ENCODE results near the gene PITPNM2.
"Not testable (repeated sequence)": the region's sequence is repeated elsewhere in the genome, so short reads cannot be mapped to it uniquely, and the experiment has no call there.

PITPNM2 gene

DNA sequence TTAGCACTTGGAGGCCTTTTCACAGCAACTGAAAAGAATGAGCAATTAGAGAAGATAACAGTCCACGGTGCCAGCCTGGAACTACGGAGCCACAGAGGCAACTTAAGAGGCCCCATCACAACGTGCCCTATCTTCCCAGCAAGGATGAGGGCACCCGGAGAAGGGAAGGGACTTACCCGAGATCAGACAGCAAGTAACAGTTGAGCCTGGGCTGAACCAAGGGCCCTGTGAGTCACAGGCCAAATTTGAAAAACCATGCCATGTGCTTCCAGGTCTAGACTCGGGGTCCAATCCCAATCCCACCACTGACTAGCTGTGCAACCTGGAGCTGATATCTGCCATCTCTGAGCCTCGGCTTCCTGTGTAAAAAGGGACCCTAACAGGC, 42.2 kb downstream of the PITPNM2 start:
- Histone ChIP-seq H3K4me1 (ENCODE audit: control insufficient read depth in 2 of 2, insufficient read depth in 2 of 2, low read length in 2 of 2) (peaks cover 0 to 6% of the 10 kb centered on the region in 2 donors), H3K9me3 (ENCODE audit: control insufficient read depth in 2 of 2, low read length in 2 of 2) (no peaks in the 10 kb centered on the region), H3K27me3 (ENCODE audit: control insufficient read depth in 2 of 2, insufficient read depth in 2 of 2, low read length in 2 of 2) (no peaks in the 10 kb centered on the region), H3K9ac (ENCODE audit: low read depth in 1 of 2, low read length in 2 of 2) (no peak overlapping the region), H3K27ac (ENCODE audit: low read depth in 2 of 2, low read length in 2 of 2) (no peak overlapping the region), H3K4me3 (ENCODE audit: low read length in 2 of 2) (no peak overlapping the region), H3K36me3 (ENCODE audit: control insufficient read depth in 2 of 2, insufficient read depth in 2 of 2, low read length in 2 of 2) (peaks cover 6 to 7% of the 10 kb centered on the region in 2 donors)

DNA sequence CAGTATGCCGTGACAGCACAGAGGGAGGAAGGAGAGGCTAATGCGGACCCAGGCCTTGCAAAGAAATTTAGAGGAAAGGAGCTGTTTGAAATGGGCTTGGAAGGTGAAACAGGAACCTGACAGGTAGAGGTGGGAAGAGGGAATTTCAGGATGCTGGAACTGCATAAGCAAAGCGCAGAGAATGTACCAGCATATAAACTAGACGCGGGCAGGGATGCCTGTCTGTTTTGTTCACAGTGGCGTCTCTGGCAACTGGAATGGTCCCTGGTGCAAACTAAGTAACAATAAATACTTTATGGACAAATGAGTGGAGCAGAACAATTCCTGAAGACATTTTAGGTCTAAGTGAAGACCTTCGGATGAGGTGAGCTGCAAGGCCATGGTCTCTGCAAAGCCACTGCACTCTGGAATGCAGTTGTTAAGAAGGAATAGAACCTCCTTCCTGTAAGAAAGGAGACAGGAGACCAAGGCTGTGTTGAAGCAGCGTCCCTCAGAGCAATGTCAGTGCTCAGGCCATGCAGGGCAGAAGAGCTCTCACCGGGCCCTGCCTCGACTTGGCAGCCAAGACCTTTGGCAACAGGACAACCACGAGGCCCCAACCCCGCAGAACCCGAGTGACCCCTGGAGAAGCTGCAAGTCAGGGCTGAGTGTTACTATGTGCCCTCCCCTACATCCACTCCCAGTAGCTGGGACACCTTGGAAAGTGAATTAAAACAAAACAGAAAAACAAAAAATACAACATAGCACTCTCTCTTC, 42.8 kb downstream of the PITPNM2 start:
- Histone ChIP-seq H3K9ac (ENCODE audit: low read depth in 1 of 2, low read length in 2 of 2) (no peak overlapping the region), H3K9me3 (ENCODE audit: control insufficient read depth in 2 of 2, low read length in 2 of 2) (no peaks in the 10 kb centered on the region), H3K4me1 (ENCODE audit: control insufficient read depth in 2 of 2, insufficient read depth in 2 of 2, low read length in 2 of 2) (peaks cover 0 to 6% of the 10 kb centered on the region in 2 donors), H3K4me3 (ENCODE audit: low read length in 2 of 2) (no peak overlapping the region), H3K27me3 (ENCODE audit: control insufficient read depth in 2 of 2, insufficient read depth in 2 of 2, low read length in 2 of 2) (no peaks in the 10 kb centered on the region), H3K36me3 (ENCODE audit: control insufficient read depth in 2 of 2, insufficient read depth in 2 of 2, low read length in 2 of 2) (peaks cover 6 to 7% of the 10 kb centered on the region in 2 donors), H3K27ac (ENCODE audit: low read depth in 2 of 2, low read length in 2 of 2) (no peak overlapping the region)

DNA sequence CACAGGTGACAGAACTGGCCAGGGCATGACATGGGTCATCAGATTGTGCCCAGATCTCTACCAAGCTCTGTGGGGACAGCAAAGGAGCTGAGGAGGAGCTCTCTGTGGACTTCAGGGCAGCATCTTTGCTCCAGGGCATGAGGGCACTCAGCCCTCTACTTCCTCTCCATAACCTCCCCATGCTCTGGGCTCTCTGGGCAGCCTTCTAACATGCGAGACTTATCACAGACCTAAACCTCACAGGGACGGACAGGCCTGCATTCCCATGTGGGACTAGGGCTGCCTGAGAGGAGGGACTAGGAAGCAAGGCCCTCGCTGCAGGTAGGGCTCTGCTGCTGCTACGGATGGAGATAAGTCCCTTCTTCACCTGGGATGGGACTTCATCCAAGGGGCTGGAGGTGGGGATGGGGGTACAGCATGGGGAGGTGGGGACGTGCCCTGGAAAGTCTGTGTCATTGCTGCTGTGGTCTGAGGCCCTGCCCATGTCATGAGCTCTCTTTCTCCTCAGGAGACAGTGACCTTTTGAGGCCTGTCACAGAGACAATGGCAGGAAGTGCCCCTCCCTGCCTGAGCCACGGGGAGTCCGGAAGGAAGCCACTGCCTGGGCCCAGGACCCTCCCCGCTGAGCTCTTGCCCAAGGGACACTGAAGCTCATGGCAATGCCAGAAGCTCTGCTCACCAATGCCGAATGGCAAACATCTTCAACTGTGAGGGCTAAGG, 44.1 kb downstream of the PITPNM2 start:
- no peak overlapping the region for H3K9ac ChIP-seq (ENCODE audit: low read depth in 1 of 2, low read length in 2 of 2)
- peaks cover 0 to 6% of the 10 kb centered on the region in 2 donors for H3K4me1 ChIP-seq (ENCODE audit: control insufficient read depth in 2 of 2, insufficient read depth in 2 of 2, low read length in 2 of 2)
- H3K36me3 ChIP-seq (ENCODE audit: control insufficient read depth in 2 of 2, insufficient read depth in 2 of 2, low read length in 2 of 2): peaks cover 6 to 7% of the 10 kb centered on the region in 2 donors
- no peaks in the 10 kb centered on the region for H3K27me3 ChIP-seq (ENCODE audit: control insufficient read depth in 2 of 2, insufficient read depth in 2 of 2, low read length in 2 of 2)
- H3K4me3 ChIP-seq (ENCODE audit: low read length in 2 of 2): no peak overlapping the region
- H3K27ac ChIP-seq (ENCODE audit: low read depth in 2 of 2, low read length in 2 of 2): peak overlapping the region in 1 of 2 donors; percentile 62
- no peaks in the 10 kb centered on the region for H3K9me3 ChIP-seq (ENCODE audit: control insufficient read depth in 2 of 2, low read length in 2 of 2)

DNA sequence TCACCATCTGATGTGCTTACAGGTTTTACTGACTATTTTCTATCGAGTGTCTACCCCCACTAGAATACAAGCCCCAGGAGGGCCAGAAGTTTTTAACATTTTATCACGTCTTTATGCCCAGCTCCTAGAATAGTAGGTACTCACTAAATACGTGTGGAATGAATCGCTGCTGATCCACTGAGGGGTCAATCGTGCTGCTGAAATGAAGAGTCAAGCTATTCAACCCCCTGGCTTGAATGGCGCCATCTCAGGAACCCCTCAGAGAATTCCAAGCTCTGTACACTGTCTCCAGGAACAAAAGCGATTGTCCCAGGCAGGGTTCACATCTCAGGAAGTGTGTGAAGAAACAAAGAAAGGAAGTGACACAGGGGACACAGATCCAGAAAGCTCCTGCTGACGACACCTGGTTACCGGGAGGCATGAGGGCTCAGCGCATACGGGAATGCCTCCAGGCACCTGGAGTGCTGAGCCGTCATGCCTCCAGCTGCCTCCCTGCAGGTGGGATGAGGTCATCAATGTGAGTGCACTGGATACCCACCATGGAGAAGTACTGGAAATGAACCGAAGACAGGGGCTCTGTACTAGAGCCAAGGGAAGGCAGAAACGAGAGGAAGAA, 45.6 kb downstream of the PITPNM2 start:
- Histone ChIP-seq H3K9ac (ENCODE audit: low read depth in 1 of 2, low read length in 2 of 2) (no peak overlapping the region), H3K27me3 (ENCODE audit: control insufficient read depth in 2 of 2, insufficient read depth in 2 of 2, low read length in 2 of 2) (no peaks in the 10 kb centered on the region), H3K9me3 (ENCODE audit: control insufficient read depth in 2 of 2, low read length in 2 of 2) (no peaks in the 10 kb centered on the region), H3K36me3 (ENCODE audit: control insufficient read depth in 2 of 2, insufficient read depth in 2 of 2, low read length in 2 of 2) (peaks cover 6 to 7% of the 10 kb centered on the region in 2 donors), H3K4me3 (ENCODE audit: low read length in 2 of 2) (no peak overlapping the region), H3K27ac (ENCODE audit: low read depth in 2 of 2, low read length in 2 of 2) (no peak overlapping the region), H3K4me1 (ENCODE audit: control insufficient read depth in 2 of 2, insufficient read depth in 2 of 2, low read length in 2 of 2) (peaks cover 0 to 6% of the 10 kb centered on the region in 2 donors)

DNA sequence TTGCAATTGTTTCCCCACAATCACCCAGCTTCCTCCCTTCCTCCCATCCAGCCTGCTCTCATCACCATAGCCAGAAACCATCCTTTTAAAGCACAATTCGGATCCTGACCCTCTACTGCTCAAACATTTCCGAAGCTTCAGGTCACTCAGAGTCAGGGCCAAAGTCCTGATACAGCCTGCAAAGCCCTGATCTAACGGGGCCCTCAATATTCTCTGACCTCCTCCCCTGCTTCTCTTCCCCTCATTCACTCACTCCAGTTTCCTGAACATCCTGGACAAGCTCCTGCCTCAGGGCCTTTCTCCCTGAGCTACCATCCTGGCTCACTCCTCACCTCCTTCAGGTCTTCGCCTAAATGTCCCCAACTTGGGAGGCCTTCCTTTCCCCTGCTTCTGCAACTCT, 46.1 kb downstream of the PITPNM2 start:
- H3K9me3 ChIP-seq (ENCODE audit: control insufficient read depth in 2 of 2, low read length in 2 of 2): no peaks in the 10 kb centered on the region
- no peak overlapping the region for H3K27ac ChIP-seq (ENCODE audit: low read depth in 2 of 2, low read length in 2 of 2)
- peaks cover 6 to 7% of the 10 kb centered on the region in 2 donors for H3K36me3 ChIP-seq (ENCODE audit: control insufficient read depth in 2 of 2, insufficient read depth in 2 of 2, low read length in 2 of 2)
- no peak overlapping the region for H3K9ac ChIP-seq (ENCODE audit: low read depth in 1 of 2, low read length in 2 of 2)
- H3K27me3 ChIP-seq (ENCODE audit: control insufficient read depth in 2 of 2, insufficient read depth in 2 of 2, low read length in 2 of 2): no peaks in the 10 kb centered on the region
- H3K4me3 ChIP-seq (ENCODE audit: low read length in 2 of 2): no peak overlapping the region
- H3K4me1 ChIP-seq (ENCODE audit: control insufficient read depth in 2 of 2, insufficient read depth in 2 of 2, low read length in 2 of 2): peaks cover 0 to 6% of the 10 kb centered on the region in 2 donors

GRCh38 chr12:123104094-123104493, 46.8 kb downstream of the PITPNM2 start:
- H3K4me1 ChIP-seq (ENCODE audit: control insufficient read depth in 2 of 2, insufficient read depth in 2 of 2, low read length in 2 of 2); H3K9me3 ChIP-seq (ENCODE audit: control insufficient read depth in 2 of 2, low read length in 2 of 2); H3K36me3 ChIP-seq (ENCODE audit: control insufficient read depth in 2 of 2, insufficient read depth in 2 of 2, low read length in 2 of 2); H3K27ac ChIP-seq (ENCODE audit: low read depth in 2 of 2, low read length in 2 of 2); H3K9ac ChIP-seq (ENCODE audit: low read depth in 1 of 2, low read length in 2 of 2); H3K4me3 ChIP-seq (ENCODE audit: low read length in 2 of 2); H3K27me3 ChIP-seq (ENCODE audit: control insufficient read depth in 2 of 2, insufficient read depth in 2 of 2, low read length in 2 of 2): not testable (repeated sequence)

- Histone ChIP-seq H3K4me3 (ENCODE audit: low read length in 2 of 2) (no peak overlapping the region), H3K9ac (ENCODE audit: low read depth in 1 of 2, low read length in 2 of 2) (no peak overlapping the region)
Measured at GRCh38 chr12:123102781-123103503, 47.9 kb downstream of the PITPNM2 start.

GRCh38 chr12:123102366-123102765, 48.5 kb downstream of the PITPNM2 start:
- Histone ChIP-seq H3K9me3 (ENCODE audit: control insufficient read depth in 2 of 2, low read length in 2 of 2) (no peaks in the 10 kb centered on the region), H3K27me3 (ENCODE audit: control insufficient read depth in 2 of 2, insufficient read depth in 2 of 2, low read length in 2 of 2) (no peaks in the 10 kb centered on the region), H3K4me3 (ENCODE audit: low read length in 2 of 2) (no peak overlapping the region), H3K36me3 (ENCODE audit: control insufficient read depth in 2 of 2, insufficient read depth in 2 of 2, low read length in 2 of 2) (no peaks in the 10 kb centered on the region), H3K9ac (ENCODE audit: low read depth in 1 of 2, low read length in 2 of 2) (no peak overlapping the region), H3K27ac (ENCODE audit: low read depth in 2 of 2, low read length in 2 of 2) (no peak overlapping the region), H3K4me1 (ENCODE audit: control insufficient read depth in 2 of 2, insufficient read depth in 2 of 2, low read length in 2 of 2) (peaks cover 7 to 8% of the 10 kb centered on the region in 2 donors)

More at GRCh38 chr12:123102781-123103503, 47.9 kb downstream of the PITPNM2 start:
- no peaks in the 10 kb centered on the region for H3K27me3 ChIP-seq (ENCODE audit: control insufficient read depth in 2 of 2, insufficient read depth in 2 of 2, low read length in 2 of 2)
- H3K9me3 ChIP-seq (ENCODE audit: control insufficient read depth in 2 of 2, low read length in 2 of 2): no peaks in the 10 kb centered on the region
- H3K4me1 ChIP-seq (ENCODE audit: control insufficient read depth in 2 of 2, insufficient read depth in 2 of 2, low read length in 2 of 2): peaks cover 3 to 10% of the 10 kb centered on the region in 2 donors
- H3K27ac ChIP-seq (ENCODE audit: low read depth in 2 of 2, low read length in 2 of 2): no peak overlapping the region
- H3K36me3 ChIP-seq (ENCODE audit: control insufficient read depth in 2 of 2, insufficient read depth in 2 of 2, low read length in 2 of 2): peaks cover 0 to under 1% of the 10 kb centered on the region in 2 donors

DNA sequence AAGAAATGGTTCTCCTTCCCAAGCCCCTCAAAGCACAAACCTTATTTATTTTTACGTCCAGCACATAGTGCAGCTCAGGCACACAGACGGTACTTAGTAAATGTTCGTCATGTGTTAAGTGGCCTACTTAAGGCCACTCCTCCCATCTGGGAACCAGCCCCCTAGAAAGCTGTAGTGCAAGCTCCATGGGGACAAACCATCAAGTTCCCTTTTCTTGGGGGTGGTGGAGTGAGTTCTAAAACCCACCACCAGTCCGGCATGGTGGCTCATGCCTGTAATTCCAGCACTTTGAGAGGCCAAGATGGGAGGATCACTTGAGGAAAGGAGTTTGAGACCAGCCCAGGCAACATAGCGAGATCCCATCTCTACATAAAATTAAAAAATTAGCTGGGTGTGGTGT, 49.4 kb downstream of the PITPNM2 start:
- no peaks in the 10 kb centered on the region for H3K9me3 ChIP-seq (ENCODE audit: control insufficient read depth in 2 of 2, low read length in 2 of 2)
- H3K9ac ChIP-seq (ENCODE audit: low read depth in 1 of 2, low read length in 2 of 2): no peak overlapping the region
- H3K36me3 ChIP-seq (ENCODE audit: control insufficient read depth in 2 of 2, insufficient read depth in 2 of 2, low read length in 2 of 2): no peaks in the 10 kb centered on the region
- no peak overlapping the region for H3K4me3 ChIP-seq (ENCODE audit: low read length in 2 of 2)
- H3K27ac ChIP-seq (ENCODE audit: low read depth in 2 of 2, low read length in 2 of 2): no peak overlapping the region
- H3K27me3 ChIP-seq (ENCODE audit: control insufficient read depth in 2 of 2, insufficient read depth in 2 of 2, low read length in 2 of 2): no peaks in the 10 kb centered on the region
- peaks cover 7 to 8% of the 10 kb centered on the region in 2 donors for H3K4me1 ChIP-seq (ENCODE audit: control insufficient read depth in 2 of 2, insufficient read depth in 2 of 2, low read length in 2 of 2)
